ENCODE results near the gene NTN1. TPM values are rescaled to one million over a fixed set of nuclear protein-coding genes. Genes with fewer than 3 reads are reported as not detected.

NTN1 gene
- total RNA-seq, 1 donor from 2014 or later, result 0.41 TPM

GRCh38 chr17:8997994-8998628 lies 23.2 kb upstream of the NTN1 start:
- Mint-ChIP-seq H3K4me1 (ENCODE audit: low read depth) (peaks cover 6% of the 10 kb centered on the region), H3K4me3 (ENCODE audit: low read depth) (no peak overlapping the region), H3K9me3 (no peaks in the 10 kb centered on the region), H3K27me3 (ENCODE audit: low read depth) (peaks cover 33% of the 10 kb centered on the region), H3K27ac (no peak overlapping the region), H3K36me3 (ENCODE audit: low read depth) (no peaks in the 10 kb centered on the region)
- peak; percentile 67 for DNase-seq (ENCODE audit: low spot score)
- intact Hi-C loops (cut with micrococcal nuclease), result loop anchor here (10.0 kb wide), 1 partner anchor 253 kb away; the partner anchor contains the start of gene CCDC42

GRCh38 chr17:9001559-9001958 lies 19.8 kb upstream of the NTN1 start:
- intact Hi-C loops (cut with micrococcal nuclease), result loop anchor here (5.0 kb wide), 1 partner anchor 369 kb away; the partner anchor contains the start of gene MYH10
- H3K27ac Mint-ChIP-seq, result no peak overlapping the region
- DNase-seq (ENCODE audit: low spot score), result no peak
- no peaks in the 10 kb centered on the region for H3K36me3 Mint-ChIP-seq (ENCODE audit: low read depth)
- peaks cover 6% of the 10 kb centered on the region for H3K4me1 Mint-ChIP-seq (ENCODE audit: low read depth)
- no peaks in the 10 kb centered on the region for H3K9me3 Mint-ChIP-seq
- no peak overlapping the region for H3K4me3 Mint-ChIP-seq (ENCODE audit: low read depth)
- H3K27me3 Mint-ChIP-seq (ENCODE audit: low read depth), result peaks cover 58% of the 10 kb centered on the region

- DNase-seq (ENCODE audit: low spot score), result no peak
Measured at GRCh38 chr17:9002227-9002605, 19.1 kb upstream of the NTN1 start.

DNA sequence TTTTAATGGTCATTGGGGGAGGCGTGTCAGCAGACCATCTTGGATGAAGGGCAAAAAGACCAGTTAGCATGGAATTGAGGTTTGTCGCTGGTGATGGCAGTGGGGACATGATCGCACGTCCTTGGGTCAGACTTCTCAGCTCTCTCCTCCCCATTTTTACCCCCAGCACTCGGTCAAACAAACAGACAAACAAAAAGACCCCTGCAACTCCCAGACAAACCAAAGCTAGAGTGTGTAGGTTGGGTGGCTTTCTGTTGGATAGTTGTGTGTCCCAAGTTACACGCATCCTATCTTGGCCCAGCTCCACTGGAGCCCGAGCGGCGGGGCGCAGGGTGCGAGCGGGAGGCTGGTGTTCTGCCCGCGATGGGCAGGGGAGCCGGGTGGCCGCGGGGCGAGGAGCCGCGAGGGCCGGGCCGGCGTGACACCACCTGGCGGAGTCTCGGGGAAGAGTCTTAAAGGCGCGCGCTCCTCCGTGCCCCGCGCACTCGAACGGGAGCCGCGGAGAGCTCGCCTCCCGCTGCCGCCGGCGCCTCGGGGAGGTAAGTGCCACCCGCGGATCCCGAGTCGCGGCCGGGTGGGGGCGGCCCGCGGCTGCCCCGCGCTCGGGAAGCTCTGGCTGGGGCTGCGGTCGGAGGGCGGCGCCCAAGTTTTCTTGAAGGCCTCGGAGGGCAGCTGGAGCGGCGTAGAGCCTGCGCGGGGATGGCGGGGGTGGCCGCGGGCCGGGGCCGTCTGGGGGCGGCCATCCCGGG lies 18.5 kb upstream of the NTN1 start:
- H3K4me1 Mint-ChIP-seq (ENCODE audit: low read depth), result peaks cover 6% of the 10 kb centered on the region
- H3K27me3 Mint-ChIP-seq (ENCODE audit: low read depth), result peaks cover 68% of the 10 kb centered on the region
- no peak overlapping the region for H3K27ac Mint-ChIP-seq
- intact Hi-C loops (cut with micrococcal nuclease), result loop anchor here (2.0 to 5.0 kb wide), 2 partner anchors 22 to 370 kb away; partner anchors contain the start of gene MYH10
- no peaks in the 10 kb centered on the region for H3K9me3 Mint-ChIP-seq
- H3K4me3 Mint-ChIP-seq (ENCODE audit: low read depth), result peak overlapping the region; percentile 47
- no peak for DNase-seq (ENCODE audit: low spot score)
- H3K36me3 Mint-ChIP-seq (ENCODE audit: low read depth), result no peaks in the 10 kb centered on the region

More at GRCh38 chr17:9002227-9002605, 19.1 kb upstream of the NTN1 start:
- H3K27ac Mint-ChIP-seq, result no peak overlapping the region
- peaks cover 6% of the 10 kb centered on the region for H3K4me1 Mint-ChIP-seq (ENCODE audit: low read depth)
- no peak overlapping the region for H3K4me3 Mint-ChIP-seq (ENCODE audit: low read depth)
- H3K36me3 Mint-ChIP-seq (ENCODE audit: low read depth), result no peaks in the 10 kb centered on the region
- intact Hi-C loops (cut with micrococcal nuclease), result loop anchor here (2.0 to 5.0 kb wide), 2 partner anchors 23 to 370 kb away; partner anchors contain the start of gene MYH10
- H3K27me3 Mint-ChIP-seq (ENCODE audit: low read depth), result peaks cover 64% of the 10 kb centered on the region
- no peaks in the 10 kb centered on the region for H3K9me3 Mint-ChIP-seq

- no peaks in the 10 kb centered on the region for H3K36me3 Mint-ChIP-seq (ENCODE audit: low read depth)
- no peak for DNase-seq (ENCODE audit: low spot score)
Measured at GRCh38 chr17:9003355-9004131, 17.8 kb upstream of the NTN1 start.

DNA sequence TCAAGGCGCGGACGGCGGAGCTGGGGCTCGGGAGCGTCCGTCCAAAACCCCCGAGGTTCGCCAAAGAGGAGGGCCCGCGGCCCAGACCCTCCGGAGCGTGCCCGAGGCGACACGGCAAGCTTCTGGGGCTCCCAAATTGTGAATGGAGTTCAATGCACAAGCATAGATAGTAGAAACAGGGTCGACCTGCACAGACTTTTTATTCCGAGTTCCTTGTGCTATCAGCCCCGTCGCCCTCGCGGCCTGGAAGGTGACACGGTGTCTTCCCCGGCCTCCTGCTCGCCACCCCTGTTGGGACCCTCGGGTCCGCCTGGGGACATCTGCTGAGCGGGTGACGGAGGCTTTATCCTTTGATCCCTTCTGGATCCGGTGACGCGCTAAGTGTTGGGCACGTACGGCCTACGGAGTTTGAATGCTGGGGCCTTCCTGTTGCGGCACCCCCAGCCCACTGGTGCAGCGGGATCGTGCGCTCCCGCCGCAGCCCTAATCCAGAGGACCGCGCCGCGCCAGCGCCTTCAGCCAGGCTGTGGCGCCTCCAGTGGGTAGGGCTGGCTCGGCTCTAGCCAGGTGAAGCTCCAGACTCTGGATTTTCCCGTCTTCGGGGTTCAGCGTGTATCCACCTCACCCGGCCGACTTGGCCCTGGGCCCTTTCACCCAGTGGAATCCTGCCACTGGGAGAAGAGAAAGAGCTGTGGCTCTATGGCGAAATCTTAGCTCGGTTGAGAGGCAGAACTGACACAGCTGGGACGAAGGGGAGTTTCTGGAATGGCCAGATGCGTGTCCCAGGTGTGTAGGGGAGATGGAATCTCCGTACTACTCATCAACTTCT lies 17.0 kb upstream of the NTN1 start:
- no peaks in the 10 kb centered on the region for H3K9me3 Mint-ChIP-seq
- no peak for DNase-seq (ENCODE audit: low spot score)
- H3K4me3 Mint-ChIP-seq (ENCODE audit: low read depth), result no peak overlapping the region
- H3K4me1 Mint-ChIP-seq (ENCODE audit: low read depth), result peaks cover 6% of the 10 kb centered on the region
- no peaks in the 10 kb centered on the region for H3K36me3 Mint-ChIP-seq (ENCODE audit: low read depth)
- intact Hi-C loops (cut with micrococcal nuclease), result loop anchor here (5.0 kb wide), 1 partner anchor 372 kb away; the partner anchor contains the start of gene MYH10
- peaks cover 70% of the 10 kb centered on the region for H3K27me3 Mint-ChIP-seq (ENCODE audit: low read depth)
- H3K27ac Mint-ChIP-seq, result no peak overlapping the region

More at GRCh38 chr17:9003355-9004131, 17.8 kb upstream of the NTN1 start:
- peak overlapping the region; percentile 17 for H3K4me3 Mint-ChIP-seq (ENCODE audit: low read depth)
- H3K9me3 Mint-ChIP-seq, result no peaks in the 10 kb centered on the region
- intact Hi-C loops (cut with micrococcal nuclease), result loop anchor here (2.0 to 5.0 kb wide), 2 partner anchors 21 to 371 kb away; partner anchors contain the start of gene MYH10
- H3K27me3 Mint-ChIP-seq (ENCODE audit: low read depth), result peaks cover 68% of the 10 kb centered on the region
- no peak overlapping the region for H3K27ac Mint-ChIP-seq
- peaks cover 6% of the 10 kb centered on the region for H3K4me1 Mint-ChIP-seq (ENCODE audit: low read depth)

DNA sequence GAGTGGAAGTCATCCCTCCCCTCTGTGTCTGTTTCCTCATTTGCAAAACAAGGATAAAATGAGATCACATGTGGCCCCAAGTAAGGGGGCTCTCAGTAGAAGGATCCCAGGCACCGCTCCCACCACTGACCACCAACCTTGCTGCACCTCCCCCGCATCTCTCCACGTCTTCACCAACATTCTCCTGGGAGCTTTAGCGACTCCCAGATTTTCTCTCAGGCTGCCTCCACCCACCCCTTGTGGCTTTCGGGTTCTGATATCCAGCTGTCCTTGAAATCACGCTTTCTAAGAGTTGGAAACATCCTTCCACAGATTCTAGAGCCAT lies 16.4 kb upstream of the NTN1 start:
- no peaks in the 10 kb centered on the region for H3K36me3 Mint-ChIP-seq (ENCODE audit: low read depth)
- intact Hi-C loops (cut with micrococcal nuclease), result loop anchor here (5.0 kb wide), 1 partner anchor 373 kb away; the partner anchor contains the start of gene MYH10

GRCh38 chr17:9006175-9006767 lies 15.0 kb upstream of the NTN1 start:
- intact Hi-C loops (cut with micrococcal nuclease), result no loop called here
- H3K36me3 Mint-ChIP-seq (ENCODE audit: low read depth), result no peaks in the 10 kb centered on the region
- H3K9me3 Mint-ChIP-seq, result no peaks in the 10 kb centered on the region
- H3K27ac Mint-ChIP-seq, result no peak overlapping the region
- H3K27me3 Mint-ChIP-seq (ENCODE audit: low read depth), result peaks cover 68% of the 10 kb centered on the region
- peaks cover 6% of the 10 kb centered on the region for H3K4me1 Mint-ChIP-seq (ENCODE audit: low read depth)
- DNase-seq (ENCODE audit: low spot score), result no peak
- H3K4me3 Mint-ChIP-seq (ENCODE audit: low read depth), result no peak overlapping the region

More for the DNA sequence above, 16.4 kb upstream of the NTN1 start:
- no peak for DNase-seq (ENCODE audit: low spot score)
- peaks cover 73% of the 10 kb centered on the region for H3K27me3 Mint-ChIP-seq (ENCODE audit: low read depth)
- no peak overlapping the region for H3K27ac Mint-ChIP-seq
- H3K9me3 Mint-ChIP-seq, result no peaks in the 10 kb centered on the region
- peaks cover 6% of the 10 kb centered on the region for H3K4me1 Mint-ChIP-seq (ENCODE audit: low read depth)
- H3K4me3 Mint-ChIP-seq (ENCODE audit: low read depth), result no peak overlapping the region

- intact Hi-C loops (cut with micrococcal nuclease), result no loop called here
Measured at GRCh38 chr17:9007052-9007714, 14.1 kb upstream of the NTN1 start.

GRCh38 chr17:9009096-9009495 lies 12.2 kb upstream of the NTN1 start:
- Mint-ChIP-seq H3K36me3 (ENCODE audit: low read depth) (no peaks in the 10 kb centered on the region), H3K27me3 (ENCODE audit: low read depth) (peaks cover 60% of the 10 kb centered on the region), H3K4me1 (ENCODE audit: low read depth) (no peaks in the 10 kb centered on the region), H3K9me3 (no peaks in the 10 kb centered on the region), H3K27ac (no peak overlapping the region), H3K4me3 (ENCODE audit: low read depth) (no peak overlapping the region)
- no peak for DNase-seq (ENCODE audit: low spot score)
- intact Hi-C loops (cut with micrococcal nuclease), result no loop called here

More at GRCh38 chr17:9007052-9007714, 14.1 kb upstream of the NTN1 start:
- Mint-ChIP-seq H3K36me3 (ENCODE audit: low read depth) (no peaks in the 10 kb centered on the region), H3K9me3 (no peaks in the 10 kb centered on the region), H3K27ac (no peak overlapping the region), H3K27me3 (ENCODE audit: low read depth) (peaks cover 60% of the 10 kb centered on the region), H3K4me3 (ENCODE audit: low read depth) (no peak overlapping the region), H3K4me1 (ENCODE audit: low read depth) (peaks cover 3% of the 10 kb centered on the region)
- DNase-seq (ENCODE audit: low spot score), result no peak

DNA sequence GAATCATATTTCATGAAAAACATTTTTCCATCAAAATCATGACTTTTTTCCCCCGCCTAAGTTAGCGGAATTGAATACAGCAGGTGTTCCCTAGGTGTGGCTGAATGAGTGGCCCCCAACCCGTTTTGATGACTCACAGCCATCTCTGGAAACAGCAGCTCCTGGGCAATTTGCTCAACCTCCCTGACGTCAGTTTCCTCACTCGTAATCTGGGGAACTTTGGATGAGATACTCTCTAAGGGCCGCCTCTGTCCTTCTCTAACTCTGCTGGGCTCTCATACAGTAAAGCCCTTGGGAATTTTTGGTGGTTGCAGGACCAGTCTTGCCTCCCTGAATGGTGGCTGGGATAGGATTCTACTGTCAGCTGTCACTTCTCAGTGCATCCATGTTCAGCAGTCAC lies 11.6 kb upstream of the NTN1 start:
- no peak for DNase-seq (ENCODE audit: low spot score)
- intact Hi-C loops (cut with micrococcal nuclease), result no loop called here
- H3K4me3 Mint-ChIP-seq (ENCODE audit: low read depth), result no peak overlapping the region
- no peaks in the 10 kb centered on the region for H3K9me3 Mint-ChIP-seq
- no peaks in the 10 kb centered on the region for H3K4me1 Mint-ChIP-seq (ENCODE audit: low read depth)
- peaks cover 58% of the 10 kb centered on the region for H3K27me3 Mint-ChIP-seq (ENCODE audit: low read depth)
- H3K27ac Mint-ChIP-seq, result no peak overlapping the region
- no peaks in the 10 kb centered on the region for H3K36me3 Mint-ChIP-seq (ENCODE audit: low read depth)
